ENCODE data around the gene SLC39A11.
"Not testable (repeated sequence)": the region's sequence is repeated elsewhere in the genome, so short reads cannot be mapped to it uniquely, and the experiment has no call there.

The SLC39A11 gene

GRCh38 chr17:72665852-72666851 lies 426.3 kb downstream of the SLC39A11 start:
- no peak for DNase-seq

- DNase-seq = no peak
These were observed 429.7 kb downstream of the SLC39A11 start for GRCh38 chr17:72662827-72663190.

GRCh38 chr17:72661945-72662826 lies 430.3 kb downstream of the SLC39A11 start:
- DNase-seq = no peak

GRCh38 chr17:72661116-72661944 lies 431.2 kb downstream of the SLC39A11 start:
- DNase-seq = no peak

GRCh38 chr17:72660274-72661115 lies 432.0 kb downstream of the SLC39A11 start:
- DNase-seq = no peak

- no peak for DNase-seq
These were observed 432.7 kb downstream of the SLC39A11 start for GRCh38 chr17:72659811-72660210.

GRCh38 chr17:72658675-72659074 lies 433.8 kb downstream of the SLC39A11 start:
- DNase-seq = no peak

- no peak for DNase-seq
These were observed 434.8 kb downstream of the SLC39A11 start for GRCh38 chr17:72657467-72658317.

GRCh38 chr17:72656130-72656763 lies 436.2 kb downstream of the SLC39A11 start:
- no peak for DNase-seq

- no peak for DNase-seq
These were observed 437.8 kb downstream of the SLC39A11 start for GRCh38 chr17:72654706-72655105.

GRCh38 chr17:72651988-72652387 lies 440.5 kb downstream of the SLC39A11 start:
- no peak for DNase-seq

GRCh38 chr17:72648702-72649101 lies 443.8 kb downstream of the SLC39A11 start:
- DNase-seq = no peak

GRCh38 chr17:72646176-72646575 lies 446.3 kb downstream of the SLC39A11 start:
- DNase-seq = no peak

- DNase-seq = no peak
These were observed 448.0 kb downstream of the SLC39A11 start for GRCh38 chr17:72644492-72644891.

GRCh38 chr17:72643575-72644216 lies 448.8 kb downstream of the SLC39A11 start:
- DNase-seq = no peak

- no peak for DNase-seq
These were observed 449.8 kb downstream of the SLC39A11 start for GRCh38 chr17:72642720-72643119.

GRCh38 chr17:72640415-72641165 lies 451.9 kb downstream of the SLC39A11 start:
- no peak for DNase-seq

- no peak for DNase-seq
These were observed 452.8 kb downstream of the SLC39A11 start for GRCh38 chr17:72639711-72640110.

- DNase-seq = not testable (repeated sequence)
These were observed 453.6 kb downstream of the SLC39A11 start for GRCh38 chr17:72638932-72639331.
